Liver (tissue), 9 donors: ENCODE results near the gene OXGR1. TPM values are rescaled to one million over a fixed set of nuclear protein-coding genes. Genes with fewer than 3 reads are reported as not detected.

ENCODE experiments used
- DNase-seq: peaks from one replicate; pipeline ENCODE4 v3.0.0-alpha.2; 2017; ENCODE audit warnings: low spot score
- H3K27ac ChIP-seq, 2 donors: one replicate each; pipeline ENCODE4 v1.7.0; 2013; ENCODE audit warnings: inconsistent platforms in 2 of 2, low read length in 2 of 2, control low read depth in 1 of 2, low read depth in 1 of 2, mild to moderate bottlenecking in 1 of 2
- H3K27me3 ChIP-seq, 4 donors: one replicate each; pipeline versions ENCODE4 v1.6.1 to v1.7.0; 2013; ENCODE audit warnings: low read length in 3 of 4, inconsistent platforms in 1 of 4, mild to moderate bottlenecking in 1 of 4, moderate library complexity in 1 of 4; ENCODE audit not compliant: control insufficient read depth in 4 of 4, insufficient read depth in 4 of 4
- H3K36me3 ChIP-seq, 4 donors: one replicate each; pipeline versions ENCODE4 v1.6.1 to v1.7.0; 2013; ENCODE audit warnings: low read length in 3 of 4, mild to moderate bottlenecking in 3 of 4, low read depth in 1 of 4, moderate library complexity in 1 of 4; ENCODE audit not compliant: control insufficient read depth in 4 of 4, insufficient read depth in 3 of 4
- H3K4me1 ChIP-seq, 4 donors: one replicate each; pipeline versions ENCODE4 v1.6.1 to v1.7.0; 2013; ENCODE audit warnings: low read length in 3 of 4, mild to moderate bottlenecking in 3 of 4, moderate library complexity in 1 of 4; ENCODE audit not compliant: control insufficient read depth in 4 of 4, insufficient read depth in 4 of 4
- H3K4me3 ChIP-seq, 3 donors: one replicate each; pipeline versions ENCODE4 v1.6.1 to v1.7.0; 2013; ENCODE audit warnings: low read length in 3 of 3, control low read depth in 1 of 3, low read depth in 1 of 3, mild to moderate bottlenecking in 1 of 3
- H3K9ac ChIP-seq, 2 donors: one replicate each; pipeline ENCODE4 v1.7.0; 2013; ENCODE audit warnings: low read length in 2 of 2, mild to moderate bottlenecking in 2 of 2, moderate library complexity in 2 of 2, control low read depth in 1 of 2, low read depth in 1 of 2
- H3K9me3 ChIP-seq, 4 donors: one replicate each; pipeline versions ENCODE4 v1.6.1 to v1.7.0; 2013; ENCODE audit warnings: low read length in 3 of 4; ENCODE audit not compliant: control insufficient read depth in 4 of 4
- ATF3 ChIP-seq: IDR thresholded peaks from 2 replicates; pipeline ENCODE4 v1.6.1; 2016; ENCODE audit warnings: antibody characterized with exemption
- EGR1 ChIP-seq, 2 donors: IDR thresholded peaks; 2 replicates each; pipeline ENCODE4 v1.6.1; 2016 to 2018; ENCODE audit warnings: antibody characterized with exemption in 2 of 2, low read depth in 2 of 2
- FOXA1 ChIP-seq: IDR thresholded peaks from 2 replicates; pipeline ENCODE4 v1.6.1; 2016; ENCODE audit warnings: antibody characterized with exemption
- FOXA2 ChIP-seq: IDR thresholded peaks from 2 replicates; pipeline ENCODE4 v1.6.1; 2016; ENCODE audit warnings: antibody characterized with exemption
- GABPA ChIP-seq, 2 donors: IDR thresholded peaks in 1 of 2; conservative IDR thresholded peaks in 1 of 2; 2 replicates each; pipeline ENCODE4 v1.6.1; 2016; ENCODE audit warnings: antibody characterized with exemption in 2 of 2, mild to moderate bottlenecking in 1 of 2, moderate library complexity in 1 of 2
- HNF4A ChIP-seq, 2 donors: conservative IDR thresholded peaks; 2 replicates each; pipeline ENCODE4 v1.6.1; 2016; ENCODE audit warnings: antibody characterized with exemption in 2 of 2, mild to moderate bottlenecking in 2 of 2
- HNF4G ChIP-seq: IDR thresholded peaks from 2 replicates; pipeline ENCODE4 v1.6.1; 2016; ENCODE audit warnings: antibody characterized with exemption
- JUND ChIP-seq, 2 donors: IDR thresholded peaks; 2 replicates each; pipeline ENCODE4 v1.6.1; 2016; ENCODE audit warnings: antibody characterized with exemption in 2 of 2
- NR2F2 ChIP-seq: IDR thresholded peaks from 2 replicates; pipeline ENCODE4 v1.6.1; 2016; ENCODE audit warnings: antibody characterized with exemption
- RAD21 ChIP-seq, 2 donors: IDR thresholded peaks; 2 replicates each; pipeline ENCODE4 v1.6.1; 2016; ENCODE audit warnings: antibody characterized with exemption in 2 of 2, mild to moderate bottlenecking in 2 of 2
- REST ChIP-seq: IDR thresholded peaks from 2 replicates; pipeline ENCODE4 v1.6.1; 2016; ENCODE audit warnings: antibody characterized with exemption, mild to moderate bottlenecking
- RXRA ChIP-seq, 2 donors: IDR thresholded peaks; 2 replicates each; pipeline ENCODE4 v1.6.1; 2017 to 2018; ENCODE audit warnings: antibody characterized with exemption in 2 of 2, mild to moderate bottlenecking in 1 of 2
- SP1 ChIP-seq: IDR thresholded peaks from 2 replicates; pipeline ENCODE4 v1.6.1; 2018; ENCODE audit warnings: antibody characterized with exemption, mild to moderate bottlenecking
- TAF1 ChIP-seq: conservative IDR thresholded peaks from 2 replicates; pipeline ENCODE4 v1.6.1; 2016; ENCODE audit warnings: antibody characterized with exemption, mild to moderate bottlenecking
- YY1 ChIP-seq: IDR thresholded peaks from 2 replicates; pipeline ENCODE4 v1.6.1; 2016; ENCODE audit warnings: antibody characterized with exemption, mild to moderate bottlenecking
- ZBTB33 ChIP-seq: IDR thresholded peaks from 2 replicates; pipeline ENCODE4 v1.6.1; 2016; ENCODE audit warnings: antibody characterized with exemption
- WGBS: extraction: QIAGEN DNeasy Blood & Tissue Kit; methylation state at CpG from one replicate; pipeline ENCODE4 v1.1.7; 2013; 5-methylcytosine and 5-hydroxymethylcytosine counted together
- polyA plus RNA-seq, 2 donors: library from polyadenylated mRNA; stranded (reverse) in 1 of 2; unstranded in 1 of 2; fragments of 200-250 nt in 1 of 2; fragments of >200 nt in 1 of 2; fragmentation: Nextera tagmentation in 1 of 2; extraction: Ambion mirVana in 1 of 2; gene quantifications; one replicate each; pipeline versions ENCODE4 v1.2.1 to v1.2.3, GENCODE V29; 2013 to 2015
- total RNA-seq, 2 donors: library from RNA; depleted of rRNA; stranded (reverse); fragments of >200 nt; gene quantifications; one replicate each; pipeline ENCODE4 v1.2.3, GENCODE V29; 2014
- TF ChIP-seq, protein P1 (sequence below): IDR thresholded peaks from 2 replicates; pipeline ENCODE4 v1.6.1; 2016; ENCODE audit warnings: antibody characterized with exemption
- TF ChIP-seq, protein P2 (sequence below): fragments of 150-350 bp; IDR thresholded peaks from 2 replicates; pipeline ENCODE4 v1.5.1; 2017; ENCODE audit warnings: improper control_type of control experiment, low read depth, low read length; ENCODE audit not compliant: missing input control
- donor health status: healthy.
- donor health status: healthy.
- donor health status: healthy.
- donor health status: healthy.
- donor health status: healthy.

Gene OXGR1
- total and polyA plus RNA-seq, 4 donors, result not detected

GRCh38 chr13:97020689-97021240 is 26.5 kb upstream of the OXGR1 start:
- Histone ChIP-seq H3K4me1 (peaks cover 0 to 3% (median 0%) of the 10 kb centered on the region in 4 donors), H3K9ac (no peak overlapping the region), H3K27me3 (peaks cover 0 to 11% (median 0%) of the 10 kb centered on the region in 4 donors), H3K9me3 (no peaks in the 10 kb centered on the region), H3K36me3 (no peaks in the 10 kb centered on the region), H3K27ac (no peak overlapping the region), H3K4me3 (no peak overlapping the region)
- TF ChIP-seq, protein P1, sequence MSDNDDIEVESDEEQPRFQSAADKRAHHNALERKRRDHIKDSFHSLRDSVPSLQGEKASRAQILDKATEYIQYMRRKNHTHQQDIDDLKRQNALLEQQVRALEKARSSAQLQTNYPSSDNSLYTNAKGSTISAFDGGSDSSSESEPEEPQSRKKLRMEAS, result no peak
- TF ChIP-seq SP1, result no peak
- TF ChIP-seq EGR1 (IDR thresholded peaks at IDR 0.05; ENCODE audit: low read depth in 2 of 2), result no peak
- TF ChIP-seq RAD21 (IDR thresholded peaks at IDR 0.05), result no peak
- TF ChIP-seq REST, result no peak
- TF ChIP-seq FOXA1, result no peak
- 75% methylated on average over 3 of the region's 3 CpGs for WGBS
- no peak for DNase-seq

- Histone ChIP-seq H3K4me1 (peaks cover 0 to 3% (median 0%) of the 10 kb centered on the region in 4 donors), H3K9ac (no peak overlapping the region), H3K27me3 (peaks cover 0 to 11% (median 0%) of the 10 kb centered on the region in 4 donors), H3K27ac (no peak overlapping the region), H3K4me3 (no peak overlapping the region), H3K36me3 (no peaks in the 10 kb centered on the region), H3K9me3 (no peaks in the 10 kb centered on the region)
- DNase-seq, result no peak
- WGBS, result 60% methylated on average over 2 of the region's 2 CpGs
- TF ChIP-seq EGR1 (IDR thresholded peaks at IDR 0.05; ENCODE audit: low read depth in 2 of 2), result no peak
- no peak for TF ChIP-seq ZBTB33
- TF ChIP-seq, protein P2, sequence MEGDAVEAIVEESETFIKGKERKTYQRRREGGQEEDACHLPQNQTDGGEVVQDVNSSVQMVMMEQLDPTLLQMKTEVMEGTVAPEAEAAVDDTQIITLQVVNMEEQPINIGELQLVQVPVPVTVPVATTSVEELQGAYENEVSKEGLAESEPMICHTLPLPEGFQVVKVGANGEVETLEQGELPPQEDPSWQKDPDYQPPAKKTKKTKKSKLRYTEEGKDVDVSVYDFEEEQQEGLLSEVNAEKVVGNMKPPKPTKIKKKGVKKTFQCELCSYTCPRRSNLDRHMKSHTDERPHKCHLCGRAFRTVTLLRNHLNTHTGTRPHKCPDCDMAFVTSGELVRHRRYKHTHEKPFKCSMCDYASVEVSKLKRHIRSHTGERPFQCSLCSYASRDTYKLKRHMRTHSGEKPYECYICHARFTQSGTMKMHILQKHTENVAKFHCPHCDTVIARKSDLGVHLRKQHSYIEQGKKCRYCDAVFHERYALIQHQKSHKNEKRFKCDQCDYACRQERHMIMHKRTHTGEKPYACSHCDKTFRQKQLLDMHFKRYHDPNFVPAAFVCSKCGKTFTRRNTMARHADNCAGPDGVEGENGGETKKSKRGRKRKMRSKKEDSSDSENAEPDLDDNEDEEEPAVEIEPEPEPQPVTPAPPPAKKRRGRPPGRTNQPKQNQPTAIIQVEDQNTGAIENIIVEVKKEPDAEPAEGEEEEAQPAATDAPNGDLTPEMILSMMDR, result no peak
- no peak for TF ChIP-seq FOXA1
- TF ChIP-seq, protein P1, result no peak
- no peak for TF ChIP-seq ATF3
- no peak for TF ChIP-seq TAF1
- no peak for TF ChIP-seq HNF4A (conservative IDR thresholded peaks at IDR 0.05)
- no peak for TF ChIP-seq JUND (IDR thresholded peaks at IDR 0.05)
- TF ChIP-seq REST, result no peak
- no peak for TF ChIP-seq GABPA (IDR thresholded peaks at IDR 0.05 in 1 of 2, conservative IDR thresholded peaks at IDR 0.05 in 1 of 2)
- TF ChIP-seq YY1, result no peak
- no peak for TF ChIP-seq NR2F2
- no peak for TF ChIP-seq HNF4G
- no peak for TF ChIP-seq FOXA2
- no peak for TF ChIP-seq RXRA (IDR thresholded peaks at IDR 0.05)
These were observed 25.9 kb upstream of the OXGR1 start for GRCh38 chr13:97020194-97020593.
